AML-193 (cell line): ENCODE measurements around the gene SRGAP2.
"Not testable (repeated sequence)": the region's sequence is repeated elsewhere in the genome, so short reads cannot be mapped to it uniquely, and the experiment has no call there.

Experiments
- DNase-seq, 2 experiments: peaks; one replicate each; lab custom pipeline; 2025; lab: John Stamatoyannopoulos, UW

Gene SRGAP2

DNA sequence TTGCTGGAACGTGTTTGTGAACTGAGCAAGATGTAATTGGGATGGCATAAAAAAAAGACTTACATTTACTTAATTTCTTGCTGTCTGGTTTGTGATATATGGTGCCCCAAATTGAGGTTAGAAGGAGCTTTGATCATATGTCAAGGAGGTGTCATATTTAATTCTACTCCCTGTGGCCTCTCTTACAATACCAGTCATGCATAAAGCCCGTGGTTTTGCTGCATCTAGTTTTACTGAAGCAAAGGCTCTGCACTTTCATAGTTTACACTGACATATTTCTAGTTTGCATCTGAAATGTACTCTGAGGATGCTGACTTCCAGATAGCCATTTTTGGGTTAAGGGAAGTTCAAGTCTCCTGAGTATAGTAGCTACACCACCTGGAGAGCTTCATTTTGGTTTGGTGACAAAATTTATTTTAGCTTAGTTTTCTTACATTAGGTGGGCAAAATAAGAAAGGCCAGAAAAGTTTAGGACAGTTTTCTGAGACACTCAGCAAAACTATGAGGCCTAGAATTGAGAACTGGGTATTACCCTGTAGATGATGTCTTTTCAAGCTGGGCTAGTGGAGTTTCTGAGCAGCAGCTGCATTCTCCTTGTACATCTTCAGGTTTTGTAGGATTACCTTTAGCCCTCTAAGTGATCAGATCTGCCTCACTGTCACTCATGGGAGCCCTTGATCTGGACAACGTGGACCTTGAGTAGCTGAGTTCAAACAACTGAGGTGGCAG, 47.8 kb downstream of the SRGAP2 start:
- not testable (repeated sequence) for DNase-seq

DNA sequence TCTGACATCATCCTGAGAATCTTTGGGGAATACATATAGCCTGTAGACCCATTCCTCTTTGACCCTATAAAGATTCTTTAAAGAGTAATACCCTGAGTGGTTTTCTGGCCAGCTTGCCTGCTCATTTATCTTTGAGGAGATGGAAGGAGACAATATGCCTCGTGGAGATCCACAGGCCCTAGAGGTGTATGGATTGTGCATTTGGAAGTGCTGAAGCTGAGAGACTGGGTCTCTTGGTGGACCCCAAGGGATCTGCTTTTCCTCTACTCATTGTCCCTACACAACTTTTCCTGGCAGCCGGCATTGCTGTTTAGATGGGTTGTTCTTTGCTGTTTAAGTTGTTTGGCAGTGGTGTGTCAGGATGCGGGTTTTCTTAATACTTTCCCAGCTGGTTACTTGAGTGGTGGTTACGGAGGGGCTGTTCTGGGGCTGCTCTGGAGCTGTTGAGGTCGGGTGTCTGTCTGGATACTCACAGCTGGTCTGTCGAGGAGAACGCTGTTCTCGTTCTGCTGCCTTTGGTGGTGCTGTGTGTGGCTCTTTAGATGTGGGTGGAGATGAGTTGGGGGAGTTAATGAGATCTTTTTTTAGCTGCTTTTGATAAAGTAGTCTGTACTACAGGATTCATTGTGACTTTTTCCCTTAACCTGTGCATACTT, 49.5 kb downstream of the SRGAP2 start:
- not testable (repeated sequence) for DNase-seq
